ENCODE results near the gene PCDH12. TPM values are rescaled to one million over a fixed set of nuclear protein-coding genes. Genes with fewer than 3 reads are reported as not detected.
A peak's percentile ranks its signal among the peaks of the same experiment; 100 is the strongest.

The PCDH12 gene
- total RNA-seq, 1 donor: under 0.01 TPM

GRCh38 chr5:141960018-141960417 lies 2.0 kb upstream of the PCDH12 start:
- peak; percentile 28 for TF ChIP-seq CTCF (IDR thresholded peaks at IDR 0.05; ENCODE audit: insufficient read depth, low read length)
- H3K4me3 ChIP-seq (ENCODE audit: low read depth, low read length): no peak overlapping the region
- DNase-seq (ENCODE audit: low read depth): no peak

GRCh38 chr5:141958546-141959172 lies 657 bp upstream of the PCDH12 start:
- DNase-seq (ENCODE audit: low read depth): peak; percentile 35
- no peak for TF ChIP-seq CTCF (IDR thresholded peaks at IDR 0.05; ENCODE audit: insufficient read depth, low read length)

DNA sequence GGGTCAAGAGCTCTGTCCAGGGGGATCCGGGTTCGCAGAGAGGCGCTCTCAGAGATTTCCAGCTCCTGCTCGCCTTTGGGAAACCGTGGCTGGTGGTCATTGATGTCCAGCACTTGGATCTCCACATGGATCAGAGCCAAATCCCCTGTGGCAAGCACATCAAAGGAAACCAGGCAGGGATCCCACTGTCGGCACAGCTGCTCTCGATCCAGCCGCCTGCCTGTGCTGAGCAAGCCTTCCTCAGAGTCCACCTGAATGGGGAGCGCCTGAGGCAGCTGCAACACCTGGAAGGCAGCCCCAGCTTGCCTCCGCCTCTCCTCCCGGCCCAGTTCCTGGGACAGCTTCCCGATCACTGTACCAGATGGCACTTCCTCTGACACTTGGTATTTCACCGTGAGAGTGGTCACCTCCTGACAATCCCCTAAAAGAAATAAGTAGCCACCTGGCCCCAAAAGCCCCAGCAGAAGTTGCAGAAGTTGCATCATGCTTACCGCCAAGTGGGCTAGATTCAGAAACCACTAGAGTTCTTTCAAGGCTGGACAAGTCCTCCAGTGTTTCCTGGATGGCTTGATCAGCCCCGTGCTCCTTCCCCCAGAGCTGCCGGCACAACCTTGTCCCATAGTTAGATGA lies 520 bp downstream of the PCDH12 start:
- no peak overlapping the region for H3K4me3 ChIP-seq (ENCODE audit: low read depth, low read length)
- no peak for TF ChIP-seq CTCF (IDR thresholded peaks at IDR 0.05; ENCODE audit: insufficient read depth, low read length)
- no peak for DNase-seq (ENCODE audit: low read depth)

More at GRCh38 chr5:141958546-141959172, 657 bp upstream of the PCDH12 start:
- no peak overlapping the region for H3K4me3 ChIP-seq (ENCODE audit: low read depth, low read length)

- no peak overlapping the region for H3K4me3 ChIP-seq (ENCODE audit: low read depth, low read length)
- TF ChIP-seq CTCF (IDR thresholded peaks at IDR 0.05; ENCODE audit: insufficient read depth, low read length): no peak
- no peak for DNase-seq (ENCODE audit: low read depth)
Measured at GRCh38 chr5:141954194-141954593, 3.8 kb downstream of the PCDH12 start.

- DNase-seq (ENCODE audit: low read depth): no peak
- TF ChIP-seq CTCF (IDR thresholded peaks at IDR 0.05; ENCODE audit: insufficient read depth, low read length): no peak
- H3K4me3 ChIP-seq (ENCODE audit: low read depth, low read length): no peak overlapping the region
Measured at GRCh38 chr5:141952020-141952419, 6.0 kb downstream of the PCDH12 start.

GRCh38 chr5:141951332-141951781 lies 6.6 kb downstream of the PCDH12 start:
- no peak overlapping the region for H3K4me3 ChIP-seq (ENCODE audit: low read depth, low read length)
- peak; percentile 33 for TF ChIP-seq CTCF (IDR thresholded peaks at IDR 0.05; ENCODE audit: insufficient read depth, low read length)
- no peak for DNase-seq (ENCODE audit: low read depth)
